Activated T-helper 1 cell treated with Interleukin-2 at 50 U/mL for 16 hours (primary cell): ENCODE data around the gene SFR1.
"Not testable (repeated sequence)": the region's sequence is repeated elsewhere in the genome, so short reads cannot be mapped to it uniquely, and the experiment has no call there.

ENCODE experiments used
- DNase-seq: peaks from one replicate; pipeline ENCODE4 v3.0.0-alpha.2; 2020; ENCODE audit warnings: low read depth

SFR1 gene

DNA sequence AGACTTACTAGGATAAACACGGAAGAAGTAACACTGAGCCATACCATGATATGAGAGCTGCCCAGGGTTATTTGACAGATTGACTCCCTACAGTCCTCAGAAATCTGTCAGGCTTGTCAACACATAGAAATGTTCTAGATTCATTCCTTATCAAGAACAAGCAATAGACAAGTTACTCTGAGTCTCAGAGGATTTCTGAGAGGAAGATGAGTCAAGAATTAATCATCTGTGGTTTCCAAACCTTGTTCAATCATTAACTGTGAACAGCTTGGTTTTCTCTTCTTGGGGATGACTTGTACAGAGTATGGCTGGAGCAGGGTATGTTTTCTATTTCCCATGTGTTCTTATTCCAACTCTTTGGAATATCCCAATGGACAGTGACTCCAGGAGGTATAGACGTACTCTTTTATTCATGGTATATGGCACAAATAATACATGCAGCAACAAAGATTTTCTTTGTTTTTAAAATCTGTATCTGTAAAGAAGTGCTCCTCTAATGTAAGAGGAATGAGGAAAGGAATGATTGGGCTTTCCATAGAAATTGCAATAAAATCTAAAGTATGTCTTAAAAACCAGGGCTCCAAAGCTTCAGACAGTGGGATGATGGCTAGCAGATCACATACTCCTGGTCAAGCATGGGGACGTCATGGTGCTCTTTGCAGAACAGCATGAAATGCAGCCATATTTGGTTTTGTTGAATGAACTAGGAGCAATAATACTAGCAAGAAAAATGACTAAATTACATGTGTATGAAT lies 11.9 kb upstream of the SFR1 start:
- no peak for DNase-seq

GRCh38 chr10:104113376-104113956 lies 8.5 kb upstream of the SFR1 start:
- no peak for DNase-seq

DNA sequence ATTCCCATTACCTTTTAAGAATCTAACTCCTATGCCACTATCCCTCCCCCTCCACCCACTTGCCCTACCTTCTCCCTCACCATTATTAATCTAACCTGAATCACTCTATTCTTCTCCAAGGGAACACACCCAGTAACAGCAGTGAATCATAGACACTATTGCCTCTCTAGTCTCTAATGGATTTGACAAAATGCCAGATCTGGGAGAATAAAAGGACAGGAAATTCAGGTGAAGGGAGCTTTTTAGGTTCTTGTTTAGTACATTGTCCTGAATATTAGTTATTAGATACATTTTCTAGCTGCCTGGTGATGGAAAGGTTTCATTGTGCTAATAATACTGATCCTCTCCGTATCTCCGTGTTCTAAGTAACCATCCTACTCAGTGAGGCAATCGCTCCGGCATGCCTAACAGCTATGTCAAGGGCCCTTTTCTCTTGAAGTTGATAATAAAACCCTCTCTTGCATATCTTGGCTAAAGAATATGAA lies 4.1 kb upstream of the SFR1 start:
- DNase-seq, result no peak

DNA sequence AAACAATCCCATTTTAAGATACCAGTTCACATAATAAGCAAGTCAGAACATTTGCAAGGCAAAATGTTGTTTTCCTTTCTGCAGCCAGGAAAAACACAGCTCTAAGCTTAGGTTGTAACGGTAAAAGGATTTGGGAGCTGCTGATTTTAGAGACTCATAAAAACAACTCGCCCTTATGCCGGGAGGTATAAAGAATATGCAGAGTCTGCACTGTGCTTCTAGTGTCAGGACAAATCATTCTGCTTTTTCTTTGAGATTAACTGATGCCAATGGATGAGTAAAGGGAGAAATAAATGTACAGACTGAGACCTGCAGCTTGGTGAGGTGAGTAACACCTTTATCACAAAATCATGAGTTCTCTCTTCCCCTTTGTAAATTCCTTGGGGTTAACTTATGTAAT lies 2.0 kb upstream of the SFR1 start:
- no peak for DNase-seq

GRCh38 chr10:104120512-104120902 lies 1.5 kb upstream of the SFR1 start:
- no peak for DNase-seq

DNA sequence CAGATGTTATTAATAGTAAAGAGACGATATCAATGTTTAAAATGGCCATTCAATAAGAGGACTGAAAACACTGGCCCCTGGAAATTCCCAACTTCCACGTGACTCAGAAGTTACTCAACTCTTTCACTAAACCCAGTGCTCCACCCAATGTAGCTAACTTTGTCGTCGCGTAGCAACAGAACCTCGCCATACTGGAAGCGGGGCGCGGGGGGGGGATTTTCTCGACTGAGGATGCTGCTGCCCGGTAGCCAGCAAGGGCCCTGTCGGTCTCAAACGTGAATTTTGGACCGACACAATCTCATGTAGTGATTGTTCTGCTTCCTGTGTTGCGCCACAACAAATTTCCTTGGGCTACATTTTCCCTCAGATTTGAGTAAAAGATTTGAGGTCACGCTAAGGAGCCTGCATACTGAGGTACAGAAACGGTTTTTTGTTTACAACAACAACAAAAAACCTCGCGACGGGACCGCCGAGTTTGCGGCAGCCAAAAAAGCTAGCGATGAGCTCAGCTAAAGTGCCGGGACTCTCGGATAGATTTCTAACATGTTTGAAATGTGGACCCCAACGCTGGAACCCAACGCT lies 977 bp upstream of the SFR1 start:
- DNase-seq, result peak; percentile 58

DNA sequence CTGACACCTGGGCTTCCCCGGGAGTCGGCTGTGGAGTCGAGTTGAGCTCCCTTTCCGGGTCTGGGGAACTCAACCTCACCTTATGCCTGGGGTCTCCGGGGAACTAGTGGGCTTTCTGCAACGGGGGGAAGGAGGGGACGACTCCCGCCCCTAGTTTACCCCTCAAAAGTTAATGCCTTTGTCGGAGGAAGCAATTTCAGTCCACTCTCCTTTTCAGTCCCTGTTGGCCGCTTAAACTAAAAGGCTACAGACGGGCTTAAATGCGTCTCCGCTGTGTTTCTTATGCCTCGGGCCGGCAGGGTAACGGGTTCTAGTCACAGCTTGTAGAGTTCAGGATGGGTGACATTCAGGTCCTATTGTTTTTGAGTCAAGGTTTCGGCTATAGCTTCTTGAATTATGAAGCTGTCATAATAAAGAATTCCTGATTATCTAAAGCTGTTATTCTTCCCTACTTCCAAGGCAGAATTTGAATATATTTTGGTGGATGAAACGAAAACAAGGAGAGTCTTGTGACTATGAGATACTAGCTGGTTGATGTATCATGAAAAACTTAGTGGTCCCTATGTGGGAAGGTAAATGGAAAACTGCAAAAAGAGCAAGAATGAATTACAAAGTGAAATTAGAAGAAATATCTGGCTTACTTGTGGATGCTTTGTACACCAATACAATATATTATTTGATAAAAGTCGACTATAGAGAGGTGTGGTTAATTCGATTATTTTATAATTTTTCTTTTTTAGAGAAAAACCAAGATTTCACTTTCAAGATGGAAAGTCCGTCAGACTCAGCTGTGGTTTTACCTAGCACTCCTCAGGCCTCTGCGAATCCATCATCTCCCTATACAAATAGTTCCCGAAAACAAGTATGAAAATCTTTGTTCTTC lies 495 bp downstream of the SFR1 start:
- no peak for DNase-seq

GRCh38 chr10:104123397-104123796 lies 1.4 kb downstream of the SFR1 start:
- DNase-seq, result no peak

DNA sequence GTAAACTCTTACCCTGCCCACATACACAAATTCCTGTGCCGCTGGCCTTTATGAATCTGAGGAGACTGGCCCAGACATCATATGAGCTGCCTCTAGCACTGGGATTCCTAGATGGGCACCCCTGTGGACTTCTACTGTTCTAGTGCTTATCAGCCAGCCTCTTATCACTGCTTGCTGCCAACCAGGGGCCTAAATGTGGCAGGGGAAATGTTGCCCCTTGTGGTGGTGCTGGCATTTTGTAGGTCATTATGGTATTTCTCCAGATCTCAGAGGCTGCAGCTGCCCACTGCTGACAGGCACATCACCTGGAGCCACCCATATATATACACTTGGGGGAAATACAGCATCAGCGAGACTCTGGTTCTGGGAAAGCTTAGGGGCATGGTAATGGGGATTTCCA lies 5.4 kb downstream of the SFR1 start:
- no peak for DNase-seq

GRCh38 chr10:104128214-104128613 lies 6.2 kb downstream of the SFR1 start:
- no peak for DNase-seq

DNA sequence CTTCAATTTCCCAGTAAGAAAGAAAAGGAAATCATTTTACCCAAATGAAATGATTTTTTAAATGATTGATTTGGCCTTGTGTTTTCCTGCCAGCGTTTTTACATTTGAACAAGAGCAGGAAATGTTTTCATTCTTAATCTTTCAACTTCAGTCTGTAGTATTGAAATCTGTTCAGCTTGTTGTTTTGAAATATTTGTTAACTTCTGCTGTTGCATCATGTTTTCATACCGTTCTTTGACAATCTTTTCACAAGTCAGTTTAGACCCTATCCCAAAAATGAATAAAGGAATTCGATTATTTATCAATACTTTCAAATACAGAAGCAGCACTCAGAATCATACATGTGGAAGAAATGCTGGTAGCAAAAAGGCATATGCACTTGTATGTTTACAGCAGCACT lies 8.1 kb downstream of the SFR1 start:
- DNase-seq, result no peak

GRCh38 chr10:104138131-104138530 lies 16.2 kb downstream of the SFR1 start:
- DNase-seq, result no peak

DNA sequence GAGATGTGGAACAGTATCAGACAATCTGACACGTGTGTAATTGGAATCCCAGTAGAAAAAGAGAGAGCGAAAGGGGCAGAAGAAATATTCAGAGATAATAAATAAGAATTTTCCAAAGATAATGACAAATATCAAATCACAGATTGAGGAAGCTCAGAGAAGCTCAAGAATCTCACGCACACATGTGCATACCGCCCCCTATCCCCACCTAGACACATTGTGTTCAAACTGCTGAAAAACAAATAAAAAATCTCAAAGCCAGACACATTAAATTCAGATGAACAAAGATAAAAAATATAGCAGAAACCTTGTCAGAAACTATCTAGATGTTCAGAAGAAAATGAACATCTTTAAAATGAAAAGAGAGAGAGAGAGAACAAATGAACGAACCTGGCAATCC lies 17.2 kb downstream of the SFR1 start:
- DNase-seq, result no peak

- DNase-seq, result no peak
Measured at GRCh38 chr10:104142081-104142480, 20.1 kb downstream of the SFR1 start.

GRCh38 chr10:104143829-104144228 lies 21.9 kb downstream of the SFR1 start:
- no peak for DNase-seq

GRCh38 chr10:104144931-104145330 lies 23.0 kb downstream of the SFR1 start:
- no peak for DNase-seq

DNA sequence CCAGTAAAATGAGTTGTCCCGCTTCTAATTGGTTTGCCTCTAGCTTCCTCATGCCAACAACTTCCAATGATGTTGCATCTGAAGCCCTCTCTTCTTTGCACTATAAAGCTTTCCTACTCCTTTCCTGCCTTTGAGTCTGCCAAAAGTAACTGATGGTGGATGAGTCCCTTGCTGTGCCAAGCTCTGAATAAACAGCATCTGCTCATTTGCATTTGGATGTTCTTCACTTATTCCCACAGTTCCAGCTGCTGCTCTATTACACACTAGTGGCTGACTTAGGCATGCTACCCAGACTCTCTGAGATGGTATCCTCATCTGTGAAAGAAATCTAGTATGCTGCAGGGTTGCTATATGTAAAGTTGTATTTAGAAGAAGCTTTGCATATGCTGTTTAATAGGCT lies 24.9 kb downstream of the SFR1 start:
- DNase-seq, result no peak

GRCh38 chr10:104150139-104150538 lies 28.2 kb downstream of the SFR1 start:
- no peak for DNase-seq

DNA sequence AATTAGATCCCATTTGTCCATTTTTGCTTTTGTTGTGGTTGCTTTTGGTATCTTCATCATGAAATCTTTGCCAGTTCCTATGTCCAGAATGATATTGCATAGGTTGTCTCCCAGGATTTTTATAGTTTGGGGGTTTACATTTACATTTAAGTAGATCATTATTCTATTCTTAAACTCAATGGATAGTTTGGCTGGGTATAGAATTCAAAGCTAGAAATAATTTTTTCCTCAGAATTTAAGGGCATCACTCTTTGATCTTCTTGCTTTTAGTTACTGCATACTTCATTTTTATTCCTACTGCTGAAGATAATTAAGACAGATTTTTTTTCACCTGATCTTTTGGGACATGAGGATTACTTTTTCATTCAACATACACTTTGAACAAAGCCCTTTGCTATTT lies 29.8 kb downstream of the SFR1 start:
- no peak for DNase-seq

DNA sequence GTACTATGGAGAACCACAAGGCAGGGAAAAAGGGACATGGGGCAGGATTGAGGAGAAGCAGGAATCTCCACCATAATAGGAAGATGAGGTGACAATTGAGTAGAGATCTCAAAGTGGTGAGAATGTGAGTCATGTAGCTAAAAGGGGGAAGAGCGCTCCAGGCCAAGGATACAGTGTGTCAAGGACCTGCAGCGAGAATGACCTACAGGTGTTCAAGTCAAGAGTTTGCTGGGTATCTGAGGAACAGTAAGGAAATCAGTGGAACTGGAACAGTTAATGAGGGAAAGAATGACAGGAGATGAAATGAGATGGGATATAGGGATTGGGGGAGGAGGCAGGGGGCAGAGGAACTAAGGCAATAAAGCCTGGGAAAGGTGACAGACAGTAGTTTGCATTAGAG lies 33.6 kb downstream of the SFR1 start:
- DNase-seq, result no peak

DNA sequence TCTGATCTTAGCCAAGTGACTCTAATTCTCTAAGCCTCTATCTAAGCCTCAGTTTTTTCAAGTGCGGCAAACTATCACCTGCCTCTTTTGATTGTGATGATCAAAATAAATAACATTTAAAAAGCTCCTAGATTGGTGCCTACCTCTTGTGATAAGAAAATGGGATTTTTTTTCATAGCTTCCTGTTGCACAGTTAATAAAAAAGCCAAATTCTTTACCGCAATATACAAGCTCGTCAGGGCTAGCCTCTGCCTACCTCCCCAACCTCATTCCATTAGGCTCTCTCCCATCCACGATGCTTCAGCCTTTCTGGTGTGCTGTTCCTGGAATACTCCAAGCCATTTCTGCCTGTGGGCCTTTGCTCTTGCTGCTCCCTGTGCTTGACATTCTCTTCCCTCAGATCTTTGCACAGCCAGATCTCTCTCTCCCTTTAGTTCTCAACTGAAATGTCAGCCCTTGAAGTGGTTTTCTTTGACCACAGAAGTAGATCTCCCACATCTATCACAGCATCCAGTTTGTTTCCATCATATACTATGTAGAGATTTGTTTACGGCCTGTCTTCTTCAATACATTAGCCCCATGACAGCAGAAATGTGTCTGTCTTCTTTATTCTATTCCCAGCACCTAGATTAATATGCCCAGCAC lies 48.8 kb downstream of the SFR1 start:
- no peak for DNase-seq

GRCh38 chr10:104174136-104174535 lies 52.2 kb downstream of the SFR1 start:
- not testable (repeated sequence) for DNase-seq
